Activated naive CD4-positive, alpha-beta T cell treated with anti-CD3 and anti-CD28 coated beads, Interleukin-2, amount 10 ng/mL, durations not matched to agents 7 days and 5 days (primary cell): ENCODE measurements around the gene DENND1A.

Source experiments
- CTCF ChIA-PET: fragments of 350-600 bp; sonication (Branson Sonifier 250); formaldehyde crosslinking; loops from one replicate; lab custom pipeline; 2021; ENCODE audit warnings: antibody characterized with exemption; lab: Charles Lee
- DNase-seq: peaks from one replicate; pipeline ENCODE4 v3.0.0-alpha.2; 2020
- H3K27ac Mint-ChIP-seq: one replicate; pipeline ENCODE4 v1.8.0; 2021; ENCODE audit warnings: mild to moderate bottlenecking, moderate library complexity, mixed read lengths
- H3K27me3 Mint-ChIP-seq: one replicate; pipeline ENCODE4 v1.8.0; 2021; ENCODE audit warnings: mild to moderate bottlenecking, mixed read lengths
- H3K36me3 Mint-ChIP-seq: one replicate; pipeline ENCODE4 v1.8.0; 2021; ENCODE audit warnings: mixed read lengths
- H3K4me1 Mint-ChIP-seq: one replicate; pipeline ENCODE4 v1.8.0; 2021; ENCODE audit warnings: mixed read lengths
- H3K4me3 Mint-ChIP-seq: one replicate; pipeline ENCODE4 v1.8.0; 2021; ENCODE audit warnings: mild to moderate bottlenecking, moderate library complexity, mixed read lengths
- H3K9me3 Mint-ChIP-seq: one replicate; pipeline ENCODE4 v1.8.0; 2021; ENCODE audit warnings: mixed read lengths

DENND1A gene

GRCh38 chr9:123518338-123518737 lies 411.6 kb downstream of the DENND1A start:
- Mint-ChIP-seq H3K36me3 (no peaks in the 10 kb centered on the region), H3K4me3 (no peak overlapping the region), H3K4me1 (no peaks in the 10 kb centered on the region), H3K27me3 (no peaks in the 10 kb centered on the region), H3K27ac (no peak overlapping the region), H3K9me3 (no peaks in the 10 kb centered on the region)
- no peak for DNase-seq
- CTCF ChIA-PET, result no interaction called here

- no peak for DNase-seq
- Mint-ChIP-seq H3K4me1 (no peaks in the 10 kb centered on the region), H3K9me3 (no peaks in the 10 kb centered on the region), H3K36me3 (no peaks in the 10 kb centered on the region), H3K4me3 (no peak overlapping the region), H3K27ac (no peak overlapping the region), H3K27me3 (no peaks in the 10 kb centered on the region)
- CTCF ChIA-PET, result no interaction called here
Measured at GRCh38 chr9:123517512-123517911, 412.4 kb downstream of the DENND1A start.

GRCh38 chr9:123514766-123515165 lies 415.2 kb downstream of the DENND1A start:
- DNase-seq, result no peak
- H3K4me1 Mint-ChIP-seq, result no peaks in the 10 kb centered on the region
- no peak overlapping the region for H3K27ac Mint-ChIP-seq
- H3K27me3 Mint-ChIP-seq, result no peaks in the 10 kb centered on the region
- no peaks in the 10 kb centered on the region for H3K9me3 Mint-ChIP-seq
- H3K4me3 Mint-ChIP-seq, result no peak overlapping the region
- CTCF ChIA-PET, result no interaction called here
- H3K36me3 Mint-ChIP-seq, result no peaks in the 10 kb centered on the region

GRCh38 chr9:123513554-123513953 lies 416.4 kb downstream of the DENND1A start:
- CTCF ChIA-PET, result no interaction called here
- DNase-seq, result no peak
- H3K27me3 Mint-ChIP-seq, result no peaks in the 10 kb centered on the region

GRCh38 chr9:123511326-123512277 lies 418.3 kb downstream of the DENND1A start:
- CTCF ChIA-PET, result no interaction called here
- no peaks in the 10 kb centered on the region for H3K4me1 Mint-ChIP-seq
- no peaks in the 10 kb centered on the region for H3K27me3 Mint-ChIP-seq
- no peak overlapping the region for H3K27ac Mint-ChIP-seq
- DNase-seq, result no peak
- no peak overlapping the region for H3K4me3 Mint-ChIP-seq
- H3K9me3 Mint-ChIP-seq, result no peaks in the 10 kb centered on the region
- no peaks in the 10 kb centered on the region for H3K36me3 Mint-ChIP-seq

More at GRCh38 chr9:123513554-123513953, 416.4 kb downstream of the DENND1A start:
- Mint-ChIP-seq H3K4me1 (no peaks in the 10 kb centered on the region), H3K36me3 (no peaks in the 10 kb centered on the region), H3K4me3 (no peak overlapping the region), H3K9me3 (no peaks in the 10 kb centered on the region), H3K27ac (no peak overlapping the region)

- Mint-ChIP-seq H3K4me3 (no peak overlapping the region), H3K36me3 (no peaks in the 10 kb centered on the region), H3K27ac (no peak overlapping the region), H3K9me3 (no peaks in the 10 kb centered on the region), H3K4me1 (no peaks in the 10 kb centered on the region), H3K27me3 (no peaks in the 10 kb centered on the region)
- CTCF ChIA-PET, result no interaction called here
- no peak for DNase-seq
Measured at GRCh38 chr9:123509646-123510045, 420.3 kb downstream of the DENND1A start.

GRCh38 chr9:123508048-123508447 lies 421.9 kb downstream of the DENND1A start:
- CTCF ChIA-PET, result no interaction called here
- Mint-ChIP-seq H3K36me3 (no peaks in the 10 kb centered on the region), H3K27ac (no peak overlapping the region), H3K4me3 (no peak overlapping the region), H3K4me1 (no peaks in the 10 kb centered on the region), H3K27me3 (no peaks in the 10 kb centered on the region), H3K9me3 (no peaks in the 10 kb centered on the region)
- DNase-seq, result no peak

GRCh38 chr9:123505496-123505895 lies 424.4 kb downstream of the DENND1A start:
- H3K4me3 Mint-ChIP-seq, result no peak overlapping the region
- CTCF ChIA-PET, result no interaction called here
- no peak overlapping the region for H3K27ac Mint-ChIP-seq
- H3K36me3 Mint-ChIP-seq, result no peaks in the 10 kb centered on the region
- H3K9me3 Mint-ChIP-seq, result no peaks in the 10 kb centered on the region
- no peaks in the 10 kb centered on the region for H3K27me3 Mint-ChIP-seq
- no peaks in the 10 kb centered on the region for H3K4me1 Mint-ChIP-seq
- DNase-seq, result no peak

GRCh38 chr9:123500336-123500735 lies 429.6 kb downstream of the DENND1A start:
- H3K36me3 Mint-ChIP-seq, result no peaks in the 10 kb centered on the region

GRCh38 chr9:123497830-123498229 lies 432.1 kb downstream of the DENND1A start:
- H3K27ac Mint-ChIP-seq, result no peak overlapping the region
- H3K4me1 Mint-ChIP-seq, result no peaks in the 10 kb centered on the region
- no peaks in the 10 kb centered on the region for H3K27me3 Mint-ChIP-seq
- DNase-seq, result no peak
- H3K36me3 Mint-ChIP-seq, result no peaks in the 10 kb centered on the region
- CTCF ChIA-PET, result interaction anchor here (0.6 kb wide), 1 partner anchor 644 kb away, joined by 3 read pairs; no protein-coding TSS in a partner anchor
- H3K4me3 Mint-ChIP-seq, result no peak overlapping the region
- no peaks in the 10 kb centered on the region for H3K9me3 Mint-ChIP-seq

More at GRCh38 chr9:123500336-123500735, 429.6 kb downstream of the DENND1A start:
- no peak for DNase-seq
- Mint-ChIP-seq H3K27me3 (no peaks in the 10 kb centered on the region), H3K4me3 (no peak overlapping the region), H3K27ac (no peak overlapping the region), H3K9me3 (no peaks in the 10 kb centered on the region), H3K4me1 (no peaks in the 10 kb centered on the region)
- CTCF ChIA-PET, result no interaction called here

- no peaks in the 10 kb centered on the region for H3K36me3 Mint-ChIP-seq
- H3K9me3 Mint-ChIP-seq, result no peaks in the 10 kb centered on the region
- DNase-seq, result no peak
- H3K27me3 Mint-ChIP-seq, result no peaks in the 10 kb centered on the region
- H3K4me3 Mint-ChIP-seq, result no peak overlapping the region
- H3K4me1 Mint-ChIP-seq, result no peaks in the 10 kb centered on the region
- no peak overlapping the region for H3K27ac Mint-ChIP-seq
- CTCF ChIA-PET, result no interaction called here
Measured at GRCh38 chr9:123495731-123496130, 434.2 kb downstream of the DENND1A start.

- no peaks in the 10 kb centered on the region for H3K36me3 Mint-ChIP-seq
- H3K27me3 Mint-ChIP-seq, result no peaks in the 10 kb centered on the region
- no peaks in the 10 kb centered on the region for H3K4me1 Mint-ChIP-seq
- CTCF ChIA-PET, result no interaction called here
- H3K9me3 Mint-ChIP-seq, result no peaks in the 10 kb centered on the region
- no peak overlapping the region for H3K4me3 Mint-ChIP-seq
- DNase-seq, result no peak
- H3K27ac Mint-ChIP-seq, result no peak overlapping the region
Measured at GRCh38 chr9:123493627-123494026, 436.3 kb downstream of the DENND1A start.

- no peak for DNase-seq
- Mint-ChIP-seq H3K9me3 (no peaks in the 10 kb centered on the region), H3K27me3 (peaks cover 3% of the 10 kb centered on the region), H3K36me3 (no peaks in the 10 kb centered on the region), H3K4me3 (no peak overlapping the region), H3K4me1 (no peaks in the 10 kb centered on the region), H3K27ac (no peak overlapping the region)
- CTCF ChIA-PET, result no interaction called here
Measured at GRCh38 chr9:123490688-123491087, 439.2 kb downstream of the DENND1A start.

- CTCF ChIA-PET, result no interaction called here
- Mint-ChIP-seq H3K4me3 (no peak overlapping the region), H3K36me3 (no peaks in the 10 kb centered on the region), H3K4me1 (no peaks in the 10 kb centered on the region), H3K27me3 (peaks cover 3% of the 10 kb centered on the region), H3K9me3 (no peaks in the 10 kb centered on the region), H3K27ac (no peak overlapping the region)
- DNase-seq, result no peak
Measured at GRCh38 chr9:123488722-123489321, 441.1 kb downstream of the DENND1A start.
